Testis (tissue), 3 donors: ENCODE measurements around the gene PRR23E. TPM values are rescaled to one million over a fixed set of nuclear protein-coding genes. Genes with fewer than 3 reads are reported as not detected.

ENCODE experiments used
- DNase-seq: peaks from one replicate; pipeline ENCODE4 v3.0.0-alpha.2; 2019
- H3K27ac ChIP-seq, 2 donors: fragments of 200-600 bp; sonication (generic); one replicate each; pipeline ENCODE4 v1.5.1; 2019
- H3K27me3 ChIP-seq: fragments of 200-600 bp; sonication (generic); one replicate; pipeline ENCODE4 v1.5.1; 2019
- H3K36me3 ChIP-seq: fragments of 200-600 bp; sonication (generic); one replicate; pipeline ENCODE4 v1.5.1; 2017; ENCODE audit warnings: low read depth; ENCODE audit errors: missing control alignments
- H3K4me1 ChIP-seq: fragments of 200-600 bp; sonication (generic); one replicate; pipeline ENCODE4 v1.5.1; 2019
- H3K4me3 ChIP-seq, 2 donors: fragments of 200-600 bp; sonication (generic); one replicate each; pipeline ENCODE4 v1.5.1; 2017 to 2019
- H3K9me3 ChIP-seq: fragments of 200-600 bp; sonication (generic); one replicate; pipeline ENCODE4 v1.5.1; 2017
- CTCF ChIP-seq, 3 experiments: fragments of 450-650 bp in 2 of 3; fragments of 200-600 bp in 1 of 3; sonication (generic) in 1 of 3; IDR thresholded peaks; one replicate each; pipeline ENCODE4 v1.5.1; 2016 to 2019; ENCODE audit warnings: antibody characterized with exemption in 3 of 3, mild to moderate bottlenecking in 2 of 3, moderate library complexity in 1 of 3
- POLR2A ChIP-seq: fragments of 450-650 bp; IDR thresholded peaks from one replicate; pipeline ENCODE4 v1.6.1; 2017; ENCODE audit warnings: antibody characterized with exemption, mild to moderate bottlenecking, moderate library complexity
- WGBS, 2 donors: methylation state at CpG; one replicate each; pipeline ENCODE4 v1.1.5; 2018; 5-methylcytosine and 5-hydroxymethylcytosine counted together
- intact Hi-C: fragments of 100-400 bp; cut with DNase I; formaldehyde crosslinking; loops from one replicate; pipeline ENCODE4 v1.15.1; 2023; ENCODE audit warnings: low total_unique reads
- polyA plus RNA-seq: library from polyadenylated mRNA; stranded (reverse); fragments of 350-450 nt; fragmentation: Illumina TruSeq; extraction: RNeasy Lipid Tissue Mini Kit (QIAGEN cat#74804); gene quantifications from one replicate; pipeline ENCODE4 v1.2.3, GENCODE V29; 2014; ENCODE audit warnings: low read depth, low replicate concordance; ENCODE audit not compliant: insufficient read depth
- total RNA-seq, 2 donors: library from RNA; depleted of rRNA; stranded (reverse); fragments of >200 nt; gene quantifications; one replicate each; pipeline ENCODE4 v1.2.3, GENCODE V29; 2016

PRR23E gene
- total and polyA plus RNA-seq, 3 donors from 2014 or later: 0.87 to 1.5 (median 1.0) TPM

- H3K27me3 ChIP-seq: no peaks in the 10 kb centered on the region
- no peak for TF ChIP-seq CTCF (IDR thresholded peaks at IDR 0.05)
- no peak for TF ChIP-seq POLR2A
- no peak for DNase-seq
- H3K4me1 ChIP-seq: no peaks in the 10 kb centered on the region
- H3K27ac ChIP-seq: no peak overlapping the region
- intact Hi-C loops: no loop called here
- no peaks in the 10 kb centered on the region for H3K9me3 ChIP-seq
- no peaks in the 10 kb centered on the region for H3K36me3 ChIP-seq
- no peak overlapping the region for H3K4me3 ChIP-seq
- WGBS, 2 donors: 56 to 70% methylated on average over 5 of the region's 5 CpGs
Measured at GRCh38 chr3:127165694-127166485, 27.0 kb upstream of the PRR23E start.

GRCh38 chr3:127166501-127167065, 26.3 kb upstream of the PRR23E start:
- no peak for TF ChIP-seq POLR2A
- TF ChIP-seq CTCF (IDR thresholded peaks at IDR 0.05): no peak
- H3K9me3 ChIP-seq: no peaks in the 10 kb centered on the region
- intact Hi-C loops: no loop called here
- no peak overlapping the region for H3K27ac ChIP-seq
- no peaks in the 10 kb centered on the region for H3K4me1 ChIP-seq
- no peak for DNase-seq
- WGBS, 2 donors: 77 to 89% methylated on average over 9 of the region's 9 CpGs
- no peaks in the 10 kb centered on the region for H3K27me3 ChIP-seq
- H3K4me3 ChIP-seq: no peak overlapping the region
- no peaks in the 10 kb centered on the region for H3K36me3 ChIP-seq

GRCh38 chr3:127167315-127168043, 25.5 kb upstream of the PRR23E start:
- H3K4me3 ChIP-seq: no peak overlapping the region
- H3K9me3 ChIP-seq: no peaks in the 10 kb centered on the region
- H3K27ac ChIP-seq: no peak overlapping the region
- H3K36me3 ChIP-seq: no peaks in the 10 kb centered on the region
- no peak for DNase-seq
- TF ChIP-seq CTCF (IDR thresholded peaks at IDR 0.05) (no peak), POLR2A (no peak)
- intact Hi-C loops: no loop called here
- WGBS, 2 donors: 86 to 91% methylated on average over 9 of the region's 9 CpGs
- H3K4me1 ChIP-seq: no peaks in the 10 kb centered on the region
- no peaks in the 10 kb centered on the region for H3K27me3 ChIP-seq

- no peaks in the 10 kb centered on the region for H3K4me1 ChIP-seq
- intact Hi-C loops: no loop called here
- H3K27ac ChIP-seq: no peak overlapping the region
- TF ChIP-seq CTCF (IDR thresholded peaks at IDR 0.05) (no peak), POLR2A (no peak)
- DNase-seq: no peak
- WGBS, 2 donors: 72 to 78% methylated on average over 6 of the region's 6 CpGs
- H3K9me3 ChIP-seq: no peaks in the 10 kb centered on the region
- no peak overlapping the region for H3K4me3 ChIP-seq
- no peaks in the 10 kb centered on the region for H3K36me3 ChIP-seq
- H3K27me3 ChIP-seq: no peaks in the 10 kb centered on the region
Measured at GRCh38 chr3:127168271-127168670, 24.7 kb upstream of the PRR23E start.
